ENCODE measurements around the gene MN1.

MN1 gene

GRCh38 chr22:27711756-27712155, 89.8 kb downstream of the MN1 start:
- H3K9ac ChIP-seq (ENCODE audit: low read depth, low read length): no peak overlapping the region
- H3K27me3 ChIP-seq (ENCODE audit: control insufficient read depth, insufficient read depth, low read length): no peaks in the 10 kb centered on the region
- peaks cover 35% of the 10 kb centered on the region for H3K36me3 ChIP-seq (ENCODE audit: control insufficient read depth, insufficient read depth, low read length)
- no peaks in the 10 kb centered on the region for H3K9me3 ChIP-seq (ENCODE audit: control insufficient read depth, insufficient read depth, low read length)
- H3K4me3 ChIP-seq (ENCODE audit: low read depth, low read length): no peak overlapping the region
- peaks cover 4% of the 10 kb centered on the region for H3K4me1 ChIP-seq (ENCODE audit: control insufficient read depth, insufficient read depth, low read length)

- Histone ChIP-seq H3K9ac (ENCODE audit: low read depth, low read length) (no peak overlapping the region), H3K4me1 (ENCODE audit: control insufficient read depth, insufficient read depth, low read length) (peaks cover 4% of the 10 kb centered on the region), H3K27me3 (ENCODE audit: control insufficient read depth, insufficient read depth, low read length) (no peaks in the 10 kb centered on the region), H3K36me3 (ENCODE audit: control insufficient read depth, insufficient read depth, low read length) (peaks cover 38% of the 10 kb centered on the region), H3K9me3 (ENCODE audit: control insufficient read depth, insufficient read depth, low read length) (no peaks in the 10 kb centered on the region), H3K4me3 (ENCODE audit: low read depth, low read length) (no peak overlapping the region)
Observed at GRCh38 chr22:27711012-27711411, 90.5 kb downstream of the MN1 start.

GRCh38 chr22:27709919-27710675, 91.5 kb downstream of the MN1 start:
- Histone ChIP-seq H3K4me3 (ENCODE audit: low read depth, low read length) (no peak overlapping the region), H3K27me3 (ENCODE audit: control insufficient read depth, insufficient read depth, low read length) (no peaks in the 10 kb centered on the region), H3K9ac (ENCODE audit: low read depth, low read length) (no peak overlapping the region), H3K4me1 (ENCODE audit: control insufficient read depth, insufficient read depth, low read length) (peaks cover 4% of the 10 kb centered on the region), H3K9me3 (ENCODE audit: control insufficient read depth, insufficient read depth, low read length) (no peaks in the 10 kb centered on the region), H3K36me3 (ENCODE audit: control insufficient read depth, insufficient read depth, low read length) (peaks cover 41% of the 10 kb centered on the region)

GRCh38 chr22:27706489-27706888, 95.1 kb downstream of the MN1 start:
- H3K9ac ChIP-seq (ENCODE audit: low read depth, low read length): no peak overlapping the region
- no peaks in the 10 kb centered on the region for H3K4me1 ChIP-seq (ENCODE audit: control insufficient read depth, insufficient read depth, low read length)
- H3K4me3 ChIP-seq (ENCODE audit: low read depth, low read length): no peak overlapping the region
- no peaks in the 10 kb centered on the region for H3K27me3 ChIP-seq (ENCODE audit: control insufficient read depth, insufficient read depth, low read length)
- no peaks in the 10 kb centered on the region for H3K9me3 ChIP-seq (ENCODE audit: control insufficient read depth, insufficient read depth, low read length)
- peaks cover 44% of the 10 kb centered on the region for H3K36me3 ChIP-seq (ENCODE audit: control insufficient read depth, insufficient read depth, low read length)

- peaks cover 35% of the 10 kb centered on the region for H3K36me3 ChIP-seq (ENCODE audit: control insufficient read depth, insufficient read depth, low read length)
Observed at GRCh38 chr22:27705408-27706080, 96.0 kb downstream of the MN1 start.

GRCh38 chr22:27704581-27704980, 97.0 kb downstream of the MN1 start:
- Histone ChIP-seq H3K36me3 (ENCODE audit: control insufficient read depth, insufficient read depth, low read length) (peaks cover 28% of the 10 kb centered on the region), H3K9me3 (ENCODE audit: control insufficient read depth, insufficient read depth, low read length) (no peaks in the 10 kb centered on the region), H3K4me3 (ENCODE audit: low read depth, low read length) (no peak overlapping the region), H3K27me3 (ENCODE audit: control insufficient read depth, insufficient read depth, low read length) (no peaks in the 10 kb centered on the region), H3K4me1 (ENCODE audit: control insufficient read depth, insufficient read depth, low read length) (no peaks in the 10 kb centered on the region), H3K9ac (ENCODE audit: low read depth, low read length) (no peak overlapping the region)

More at GRCh38 chr22:27705408-27706080, 96.0 kb downstream of the MN1 start:
- Histone ChIP-seq H3K4me3 (ENCODE audit: low read depth, low read length) (no peak overlapping the region), H3K9me3 (ENCODE audit: control insufficient read depth, insufficient read depth, low read length) (no peaks in the 10 kb centered on the region), H3K4me1 (ENCODE audit: control insufficient read depth, insufficient read depth, low read length) (no peaks in the 10 kb centered on the region), H3K9ac (ENCODE audit: low read depth, low read length) (no peak overlapping the region), H3K27me3 (ENCODE audit: control insufficient read depth, insufficient read depth, low read length) (no peaks in the 10 kb centered on the region)

- Histone ChIP-seq H3K36me3 (ENCODE audit: control insufficient read depth, insufficient read depth, low read length) (peaks cover 25% of the 10 kb centered on the region), H3K4me1 (ENCODE audit: control insufficient read depth, insufficient read depth, low read length) (peaks cover 3% of the 10 kb centered on the region), H3K4me3 (ENCODE audit: low read depth, low read length) (no peak overlapping the region), H3K9me3 (ENCODE audit: control insufficient read depth, insufficient read depth, low read length) (no peaks in the 10 kb centered on the region), H3K9ac (ENCODE audit: low read depth, low read length) (no peak overlapping the region), H3K27me3 (ENCODE audit: control insufficient read depth, insufficient read depth, low read length) (no peaks in the 10 kb centered on the region)
Observed at GRCh38 chr22:27699383-27700019, 102.1 kb downstream of the MN1 start.

- Histone ChIP-seq H3K4me1 (ENCODE audit: control insufficient read depth, insufficient read depth, low read length) (peaks cover 3% of the 10 kb centered on the region), H3K9me3 (ENCODE audit: control insufficient read depth, insufficient read depth, low read length) (no peaks in the 10 kb centered on the region), H3K36me3 (ENCODE audit: control insufficient read depth, insufficient read depth, low read length) (peaks cover 29% of the 10 kb centered on the region), H3K4me3 (ENCODE audit: low read depth, low read length) (no peak overlapping the region), H3K27me3 (ENCODE audit: control insufficient read depth, insufficient read depth, low read length) (no peaks in the 10 kb centered on the region), H3K9ac (ENCODE audit: low read depth, low read length) (no peak overlapping the region)
Observed at GRCh38 chr22:27698813-27699212, 102.7 kb downstream of the MN1 start.
